ENCODE data around the gene MTHFD2L. TPM values are rescaled to one million over a fixed set of nuclear protein-coding genes. Genes with fewer than 3 reads are reported as not detected.

Gene MTHFD2L
- total RNA-seq, 1 experiment from 2014 or later: 11.6 TPM

DNA sequence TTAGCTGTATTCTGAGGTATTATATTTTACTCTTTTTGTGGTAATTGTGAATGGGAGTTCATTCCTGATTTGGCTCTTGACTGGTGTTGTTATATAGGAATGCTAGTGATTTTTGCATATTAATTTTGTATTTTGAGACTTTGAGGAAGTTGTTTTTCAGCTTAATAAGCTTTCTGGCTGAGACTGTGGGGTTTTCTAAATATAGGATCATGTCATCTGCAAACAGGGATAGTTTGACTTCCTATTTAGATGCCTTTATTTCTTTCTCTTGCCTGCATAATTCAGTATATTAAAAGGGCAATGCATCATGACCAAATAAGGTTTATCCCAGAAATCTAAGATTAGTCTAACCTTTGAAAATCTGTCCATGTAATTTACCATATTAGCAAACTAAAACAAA, 105.6 kb downstream of the MTHFD2L start:
- H2AFZ ChIP-seq (ENCODE audit: low read length): no peak overlapping the region
- no peak overlapping the region for H3K18ac ChIP-seq (ENCODE audit: insufficient read length, low read depth, low read length)
- no peak overlapping the region for H2BK5ac ChIP-seq (ENCODE audit: insufficient read length, low read length)
- H3K4ac ChIP-seq (ENCODE audit: low read depth, low read length): no peak overlapping the region
- no peak overlapping the region for H3K4me2 ChIP-seq (ENCODE audit: insufficient read depth, insufficient read length, low read length)
- H3K56ac ChIP-seq (ENCODE audit: insufficient read length, low read depth, low read length): no peak overlapping the region
- no peak overlapping the region for H3T11ph ChIP-seq (ENCODE audit: low read length)
- TF ChIP-seq, protein P1, sequence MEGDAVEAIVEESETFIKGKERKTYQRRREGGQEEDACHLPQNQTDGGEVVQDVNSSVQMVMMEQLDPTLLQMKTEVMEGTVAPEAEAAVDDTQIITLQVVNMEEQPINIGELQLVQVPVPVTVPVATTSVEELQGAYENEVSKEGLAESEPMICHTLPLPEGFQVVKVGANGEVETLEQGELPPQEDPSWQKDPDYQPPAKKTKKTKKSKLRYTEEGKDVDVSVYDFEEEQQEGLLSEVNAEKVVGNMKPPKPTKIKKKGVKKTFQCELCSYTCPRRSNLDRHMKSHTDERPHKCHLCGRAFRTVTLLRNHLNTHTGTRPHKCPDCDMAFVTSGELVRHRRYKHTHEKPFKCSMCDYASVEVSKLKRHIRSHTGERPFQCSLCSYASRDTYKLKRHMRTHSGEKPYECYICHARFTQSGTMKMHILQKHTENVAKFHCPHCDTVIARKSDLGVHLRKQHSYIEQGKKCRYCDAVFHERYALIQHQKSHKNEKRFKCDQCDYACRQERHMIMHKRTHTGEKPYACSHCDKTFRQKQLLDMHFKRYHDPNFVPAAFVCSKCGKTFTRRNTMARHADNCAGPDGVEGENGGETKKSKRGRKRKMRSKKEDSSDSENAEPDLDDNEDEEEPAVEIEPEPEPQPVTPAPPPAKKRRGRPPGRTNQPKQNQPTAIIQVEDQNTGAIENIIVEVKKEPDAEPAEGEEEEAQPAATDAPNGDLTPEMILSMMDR (conservative IDR thresholded peaks at IDR 0.05): no peak
- Mint-ChIP-seq H3K27me3 (ENCODE audit: low read depth) (no peaks in the 10 kb centered on the region), H3K4me1 (no peaks in the 10 kb centered on the region), H3K27ac (no peak overlapping the region), H3K4me3 (no peak overlapping the region), H3K36me3 (ENCODE audit: insufficient read depth in 1 of 3, low read depth in 3 of 3) (no peaks in the 10 kb centered on the region), H3K9me3 (no peaks in the 10 kb centered on the region)
- H3K4me1 ChIP-seq (ENCODE audit: insufficient read depth, low read length): no peaks in the 10 kb centered on the region
- no peak overlapping the region for H3K9ac ChIP-seq (ENCODE audit: extremely low read depth, insufficient read length, low read length)
- H4K91ac ChIP-seq (ENCODE audit: insufficient read length, low read depth, low read length): no peak overlapping the region
- no peaks in the 10 kb centered on the region for H4K20me1 ChIP-seq (ENCODE audit: control insufficient read depth, insufficient read depth, insufficient read length)
- no peak for DNase-seq
- H3K27ac ChIP-seq (ENCODE audit: insufficient read length, low read depth, low read length): no peak overlapping the region
- H2BK15ac ChIP-seq (ENCODE audit: low read depth, low read length): no peak overlapping the region
- H2BK20ac ChIP-seq (ENCODE audit: low read depth, low read length, poor library complexity, severe bottlenecking): no peak overlapping the region
- no peak overlapping the region for H3K23ac ChIP-seq (ENCODE audit: insufficient read length, low read depth, low read length)
- no peak overlapping the region for H2BK120ac ChIP-seq (ENCODE audit: low read depth, low read length, poor library complexity, severe bottlenecking)
- no peaks in the 10 kb centered on the region for H3K23me2 ChIP-seq (ENCODE audit: insufficient read length, low read depth, low read length, poor library complexity, severe bottlenecking)
- H3K79me1 ChIP-seq (ENCODE audit: insufficient read depth, low read depth, low read length, poor library complexity, severe bottlenecking): no peaks in the 10 kb centered on the region
- H2BK12ac ChIP-seq (ENCODE audit: insufficient read length, low read depth, low read length): no peak overlapping the region
- H4K5ac ChIP-seq (ENCODE audit: insufficient read length, low read depth, low read length): no peak overlapping the region
- H3K14ac ChIP-seq (ENCODE audit: insufficient read depth, low read length): no peak overlapping the region
- H3K9me3 ChIP-seq (ENCODE audit: control insufficient read depth, low read depth, low read length): no peaks in the 10 kb centered on the region
- H2AK5ac ChIP-seq (ENCODE audit: insufficient read length, low read length): no peak overlapping the region
- no peaks in the 10 kb centered on the region for H3K79me2 ChIP-seq (ENCODE audit: insufficient read depth, low read length)
- no peaks in the 10 kb centered on the region for H3K27me3 ChIP-seq (ENCODE audit: insufficient read depth, low read length)
- H4K8ac ChIP-seq (replicated peaks; ENCODE audit: insufficient read length, low read depth, low read length): no peak overlapping the region

Measured in H9 (cell line).